GM18870 (cell line): ENCODE data around the gene C9.
A peak's percentile ranks its signal among the peaks of the same experiment; 100 is the strongest.
"Not testable (repeated sequence)": the region's sequence is repeated elsewhere in the genome, so short reads cannot be mapped to it uniquely, and the experiment has no call there.

Experiments used
- ATAC-seq: cut with Tn5 transposase; IDR thresholded peaks from one replicate; pipeline ENCODE4 v1.9.1; 2021; ENCODE audit warnings: moderate library complexity; ENCODE audit not compliant: unreplicated experiment

Gene C9

GRCh38 chr5:39266442-39266841, 97.9 kb downstream of the C9 start:
- ATAC-seq: no peak

DNA sequence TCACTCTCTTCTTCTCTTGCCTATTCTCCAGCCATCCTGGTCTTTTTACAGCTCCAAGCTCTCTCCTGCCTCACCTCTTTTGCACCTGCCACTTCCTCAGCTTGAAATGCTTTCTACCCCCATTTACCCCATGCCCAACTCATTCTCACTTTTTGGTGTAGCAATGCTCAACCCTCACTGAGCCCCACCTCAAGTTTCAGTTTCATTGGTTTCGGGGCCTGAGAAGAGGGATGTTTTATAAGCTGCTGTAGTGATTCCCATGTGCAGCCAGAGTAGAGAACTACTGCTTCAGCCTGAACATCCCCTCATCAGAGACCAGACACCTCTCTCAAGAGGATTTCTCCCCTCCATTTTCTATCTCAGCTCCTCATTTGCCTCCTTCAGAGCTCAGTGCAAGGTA, 99.8 kb downstream of the C9 start:
- peak; percentile 89 for ATAC-seq

DNA sequence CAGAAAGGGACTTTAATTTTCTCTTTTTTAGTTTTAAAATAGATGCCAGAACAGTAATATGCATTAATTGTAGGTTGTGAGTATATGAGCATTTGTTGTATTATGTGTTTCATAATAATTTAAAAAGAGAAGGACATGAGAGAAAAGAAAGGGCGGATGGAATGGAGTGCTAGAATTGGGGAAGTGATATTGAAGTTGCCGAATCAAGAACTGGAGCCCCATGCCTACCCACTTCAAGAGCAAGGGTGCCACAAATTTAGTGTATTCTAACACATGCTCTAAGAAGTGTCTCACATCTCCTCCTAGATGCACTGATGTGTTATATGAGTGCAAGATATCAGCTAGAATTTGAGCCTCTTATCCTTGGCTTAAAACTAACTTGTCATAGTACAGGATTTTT, 101.3 kb downstream of the C9 start:
- no peak for ATAC-seq

DNA sequence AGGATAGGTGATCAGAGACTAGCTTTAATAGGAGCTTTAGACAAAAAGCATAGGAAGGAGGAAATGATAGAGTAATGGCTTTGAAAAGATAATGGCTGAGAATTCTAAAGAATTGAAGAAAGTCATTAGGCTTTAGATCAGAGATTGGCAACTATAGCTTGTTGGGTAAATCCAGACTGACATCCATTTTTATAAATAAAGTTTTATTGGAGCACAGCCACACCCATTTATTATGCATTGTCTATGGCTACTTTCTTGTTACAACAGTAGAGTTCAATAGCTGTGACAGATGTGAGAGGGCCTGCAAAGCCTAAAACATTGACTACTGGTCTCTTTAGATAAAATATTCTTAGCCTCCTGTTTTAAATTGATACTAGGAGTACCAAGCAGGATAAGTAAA, 104.2 kb downstream of the C9 start:
- ATAC-seq: no peak

DNA sequence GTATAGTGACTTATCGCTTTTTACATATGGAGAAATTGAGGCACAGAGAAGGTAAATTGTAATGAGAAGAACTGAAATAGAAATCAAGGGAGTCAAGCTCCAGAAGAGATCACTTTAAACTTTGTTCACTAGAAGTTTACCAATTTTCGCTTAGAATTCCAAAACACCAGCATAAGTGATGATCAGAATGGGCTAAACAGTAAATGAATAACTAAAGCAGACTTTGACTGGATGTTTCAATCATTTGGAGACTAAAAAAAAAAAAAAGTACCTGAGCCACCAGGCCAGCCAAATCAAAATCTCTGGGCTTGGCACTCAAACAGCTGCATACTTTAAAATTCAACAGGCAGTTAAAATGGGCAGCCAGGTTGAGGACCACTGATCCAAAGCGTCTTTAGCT, 106.7 kb downstream of the C9 start:
- no peak for ATAC-seq

DNA sequence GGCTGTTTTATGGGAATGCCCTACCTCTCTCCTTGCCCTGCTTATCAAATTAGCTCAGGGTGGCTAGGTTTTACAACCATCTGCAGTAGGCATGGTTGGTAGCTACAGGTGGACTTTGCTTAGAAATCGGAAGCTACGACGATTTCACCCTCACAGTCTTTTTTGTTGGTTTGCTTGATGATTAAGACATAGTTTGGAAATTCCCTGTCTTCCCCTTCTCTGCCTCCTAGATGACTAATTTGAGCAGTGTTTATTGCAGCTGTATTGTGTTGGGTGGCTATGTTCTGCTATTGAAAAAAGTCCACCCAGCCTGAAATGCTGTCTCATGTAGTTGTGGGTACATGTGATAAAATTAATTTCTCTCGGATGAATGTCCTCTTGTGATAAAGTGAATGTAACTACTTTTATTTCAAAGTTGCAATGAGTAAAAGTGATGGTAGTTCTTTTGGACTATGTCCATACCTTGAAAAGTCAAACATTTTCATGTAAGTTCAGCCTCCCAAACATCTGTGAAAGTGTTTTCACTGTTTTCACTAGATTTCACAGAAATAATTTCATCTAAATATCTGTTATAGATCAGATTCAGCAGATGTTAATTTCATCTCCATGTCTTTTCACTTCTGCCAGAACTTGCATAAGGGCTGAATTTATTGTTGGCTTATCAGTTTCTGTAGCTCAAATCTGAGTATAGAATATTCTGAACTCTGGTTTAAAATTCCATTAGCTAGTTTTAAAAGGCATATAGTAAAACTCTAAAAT, 107.6 kb downstream of the C9 start:
- ATAC-seq: peak; percentile 78

GRCh38 chr5:39255406-39255805, 108.9 kb downstream of the C9 start:
- ATAC-seq: no peak

GRCh38 chr5:39254671-39255070, 109.6 kb downstream of the C9 start:
- no peak for ATAC-seq

- ATAC-seq: no peak
These were observed 111.1 kb downstream of the C9 start for GRCh38 chr5:39253196-39253595.

- ATAC-seq: no peak
These were observed 114.6 kb downstream of the C9 start for GRCh38 chr5:39249564-39250274.

GRCh38 chr5:39249069-39249468, 115.2 kb downstream of the C9 start:
- ATAC-seq: no peak

DNA sequence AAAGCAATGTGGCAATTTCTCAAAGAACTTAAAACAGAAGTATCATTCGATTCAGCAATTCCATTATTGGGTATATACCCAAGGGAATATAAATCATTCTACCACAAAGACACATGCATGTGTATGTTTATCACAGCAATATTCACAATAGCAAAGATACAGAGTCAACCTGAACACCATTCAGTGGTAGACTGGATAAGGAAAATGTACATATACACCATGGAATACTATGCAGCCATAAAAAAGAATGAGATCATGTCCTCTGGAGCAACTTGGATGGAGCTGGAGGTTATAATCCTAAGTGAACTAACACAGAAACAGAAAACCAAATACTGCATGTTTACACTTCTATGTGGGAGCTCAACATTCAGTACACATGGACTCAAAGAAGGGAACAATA, 123.5 kb downstream of the C9 start:
- ATAC-seq: no peak

- ATAC-seq: no peak
These were observed 125.8 kb downstream of the C9 start for GRCh38 chr5:39238366-39239105.

DNA sequence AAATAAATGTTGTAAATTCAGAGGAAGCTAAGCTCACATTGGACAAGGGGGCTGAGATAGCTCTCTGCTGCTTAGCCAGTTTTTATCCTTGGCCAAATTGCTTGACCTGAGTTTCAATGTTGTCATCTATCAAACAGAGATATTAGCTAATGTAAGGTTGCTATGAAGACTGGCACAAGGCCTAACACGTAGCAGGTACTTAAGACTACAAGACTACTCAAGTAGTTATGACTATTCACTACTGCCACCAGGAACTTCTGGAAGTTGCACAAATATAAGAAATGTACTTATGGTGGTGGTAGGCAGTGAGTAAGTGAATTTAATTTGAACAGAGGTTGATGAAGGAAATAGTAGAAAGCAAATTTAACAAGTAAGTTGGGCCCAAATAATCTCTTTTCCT, 127.6 kb downstream of the C9 start:
- no peak for ATAC-seq

DNA sequence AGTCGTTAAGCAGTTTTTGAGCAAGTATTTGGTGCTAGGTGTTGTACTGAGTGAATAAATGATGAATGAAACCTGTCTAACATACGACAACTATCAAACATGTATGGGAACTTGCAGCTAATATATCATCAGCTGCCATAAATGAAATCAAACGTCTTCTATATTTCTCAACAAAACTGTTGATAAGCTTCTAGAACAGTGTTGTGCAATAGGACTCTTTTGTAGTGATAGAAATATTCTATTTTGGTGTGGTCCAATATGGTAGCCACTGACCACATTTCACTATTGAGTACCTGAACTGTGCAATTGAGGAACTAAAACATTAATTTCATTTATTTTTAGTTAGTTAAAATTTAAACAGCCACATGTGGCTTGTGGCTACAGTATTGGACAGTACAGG, 128.6 kb downstream of the C9 start:
- ATAC-seq: no peak

DNA sequence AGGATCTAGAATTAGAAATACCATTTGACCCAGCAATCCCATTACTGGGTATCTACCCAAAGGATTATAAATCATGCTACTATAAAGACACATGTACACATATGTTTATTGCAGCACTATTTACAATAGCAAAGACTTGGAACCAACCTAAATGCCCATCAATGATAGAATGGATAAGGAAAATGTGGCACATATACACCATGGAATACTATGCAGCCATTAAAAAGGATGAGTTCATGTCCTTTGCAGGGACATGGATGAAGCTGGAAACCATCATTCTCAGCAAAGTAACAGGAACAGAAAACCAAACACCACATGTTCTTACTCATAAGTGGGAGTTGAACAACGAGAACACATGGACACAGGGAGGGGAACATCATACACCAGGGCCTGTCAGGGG, 129.8 kb downstream of the C9 start:
- ATAC-seq: not testable (repeated sequence)
